ENCODE measurements around the gene DSCAML1.

The DSCAML1 gene

DNA sequence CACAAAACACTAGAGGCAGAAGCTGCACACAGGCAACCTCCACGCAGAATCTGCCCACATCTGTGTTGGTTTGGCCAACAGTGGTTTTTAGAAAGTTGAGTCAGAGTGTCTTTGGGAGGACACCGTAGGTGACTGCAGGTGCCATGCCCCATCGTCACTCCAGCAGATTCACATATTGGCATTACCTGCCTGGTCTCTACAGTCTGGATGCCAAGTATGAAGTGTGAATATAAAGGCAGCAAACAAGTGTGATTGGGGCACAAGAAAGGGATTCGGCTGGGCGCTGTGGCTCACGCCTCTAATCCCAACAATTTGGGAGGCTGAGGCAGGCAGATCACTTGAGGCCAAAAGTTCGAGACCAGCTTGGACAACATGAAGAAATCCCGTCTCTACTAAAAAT lies 38.6 kb upstream of the DSCAML1 start:
- H3K4me3 Mint-ChIP-seq = no peak overlapping the region
- no peaks in the 10 kb centered on the region for H3K27me3 Mint-ChIP-seq
- no peaks in the 10 kb centered on the region for H3K9me3 Mint-ChIP-seq
- no peak overlapping the region for H3K27ac Mint-ChIP-seq
- H3K36me3 Mint-ChIP-seq = no peaks in the 10 kb centered on the region
- peaks cover 14% of the 10 kb centered on the region for H3K4me1 Mint-ChIP-seq

DNA sequence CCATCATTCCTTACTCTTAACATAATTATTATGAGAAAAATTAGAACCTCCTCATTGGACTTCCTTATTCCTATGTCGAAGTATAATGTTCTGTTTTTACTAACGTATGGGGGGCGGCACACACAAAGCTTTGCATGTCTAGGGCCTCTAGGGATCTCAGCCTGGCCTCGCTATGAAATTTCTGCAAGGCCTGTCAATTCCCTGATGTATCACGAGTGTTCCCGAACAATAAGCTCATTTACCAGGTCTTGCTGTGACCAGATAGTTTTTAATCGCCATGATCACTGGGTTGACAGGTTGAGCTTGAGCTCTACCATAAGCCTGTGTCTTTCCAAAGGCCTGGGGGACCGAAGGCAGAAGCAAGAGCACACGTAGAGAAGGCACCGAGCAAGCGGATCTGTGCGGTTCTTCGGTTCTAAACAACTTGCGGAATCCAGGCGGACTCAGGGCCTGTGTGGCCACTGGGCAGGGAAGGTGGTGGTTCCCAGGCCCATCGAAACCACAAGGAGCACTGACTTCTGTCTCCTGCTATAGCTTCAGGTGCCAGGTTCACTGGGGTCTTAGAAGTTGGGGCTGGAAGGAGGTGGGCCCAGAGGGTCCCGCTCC lies 37.9 kb upstream of the DSCAML1 start:
- Mint-ChIP-seq H3K36me3 (no peaks in the 10 kb centered on the region), H3K27ac (no peak overlapping the region), H3K4me3 (no peak overlapping the region), H3K9me3 (no peaks in the 10 kb centered on the region), H3K4me1 (peaks cover 20% of the 10 kb centered on the region), H3K27me3 (no peaks in the 10 kb centered on the region)

DNA sequence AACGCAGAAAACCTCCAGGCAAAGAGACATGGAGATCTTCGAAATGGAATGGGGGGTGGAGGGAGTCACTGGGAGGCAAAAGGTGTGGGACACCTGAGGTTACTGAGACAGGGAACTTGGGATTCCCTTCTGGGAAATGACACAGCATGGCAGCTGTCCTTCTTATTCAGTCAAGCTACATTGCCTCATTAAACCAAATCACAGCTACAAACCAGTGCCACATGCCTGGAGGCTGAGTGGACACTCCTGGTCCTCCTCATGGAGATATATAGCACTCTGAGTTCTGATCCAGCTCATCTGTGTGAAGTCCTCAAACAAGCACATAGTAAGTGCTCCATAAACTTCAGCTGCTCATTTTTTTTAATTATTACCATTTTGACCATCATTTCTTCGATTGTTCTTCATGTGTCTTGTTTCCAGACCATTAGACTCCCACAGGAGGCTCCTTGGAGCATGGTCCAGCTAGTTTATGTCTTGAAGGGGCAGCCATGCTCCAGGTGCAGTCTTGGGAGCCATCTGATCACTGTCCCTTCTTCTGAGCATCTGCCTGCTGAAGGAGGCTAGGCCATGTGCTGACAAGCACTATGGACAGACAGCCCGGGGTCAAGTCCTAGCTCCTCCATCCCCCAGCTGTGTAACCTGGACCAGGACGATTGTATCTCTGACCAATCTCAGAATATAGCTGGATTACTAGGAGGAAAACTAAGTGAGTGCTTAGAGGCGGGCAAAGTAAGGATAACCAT lies 37.2 kb upstream of the DSCAML1 start:
- H3K36me3 Mint-ChIP-seq = no peaks in the 10 kb centered on the region
- no peak overlapping the region for H3K4me3 Mint-ChIP-seq
- H3K4me1 Mint-ChIP-seq = peaks cover 26% of the 10 kb centered on the region
- no peaks in the 10 kb centered on the region for H3K9me3 Mint-ChIP-seq
- H3K27ac Mint-ChIP-seq = no peak overlapping the region
- no peaks in the 10 kb centered on the region for H3K27me3 Mint-ChIP-seq

DNA sequence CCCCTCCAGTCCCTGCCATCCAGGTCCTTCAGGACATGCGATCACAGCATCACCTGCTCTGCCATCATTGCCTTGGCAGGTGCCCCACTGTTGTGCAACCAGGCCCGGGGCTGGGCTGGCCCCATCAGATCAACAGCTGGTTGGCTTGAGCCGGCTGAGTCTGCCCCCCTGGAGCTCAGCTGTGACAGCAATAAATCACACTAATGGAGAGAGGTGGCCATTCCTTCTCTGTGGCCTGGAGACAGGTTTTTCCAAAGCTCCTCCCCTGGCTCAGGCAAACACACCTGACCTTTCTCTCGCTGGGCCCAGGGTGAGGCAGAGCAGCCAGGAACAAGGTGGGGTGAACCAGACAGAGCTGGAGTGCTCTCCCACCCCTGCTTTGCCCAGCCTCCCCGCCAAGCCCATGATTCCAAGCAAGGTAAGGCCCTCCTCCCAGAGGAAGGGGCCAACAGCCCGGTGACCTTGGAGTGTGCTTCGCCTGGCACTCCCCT lies 36.4 kb upstream of the DSCAML1 start:
- Mint-ChIP-seq H3K36me3 (no peaks in the 10 kb centered on the region), H3K4me3 (no peak overlapping the region), H3K27ac (no peak overlapping the region), H3K27me3 (no peaks in the 10 kb centered on the region), H3K9me3 (no peaks in the 10 kb centered on the region), H3K4me1 (peaks cover 32% of the 10 kb centered on the region)

DNA sequence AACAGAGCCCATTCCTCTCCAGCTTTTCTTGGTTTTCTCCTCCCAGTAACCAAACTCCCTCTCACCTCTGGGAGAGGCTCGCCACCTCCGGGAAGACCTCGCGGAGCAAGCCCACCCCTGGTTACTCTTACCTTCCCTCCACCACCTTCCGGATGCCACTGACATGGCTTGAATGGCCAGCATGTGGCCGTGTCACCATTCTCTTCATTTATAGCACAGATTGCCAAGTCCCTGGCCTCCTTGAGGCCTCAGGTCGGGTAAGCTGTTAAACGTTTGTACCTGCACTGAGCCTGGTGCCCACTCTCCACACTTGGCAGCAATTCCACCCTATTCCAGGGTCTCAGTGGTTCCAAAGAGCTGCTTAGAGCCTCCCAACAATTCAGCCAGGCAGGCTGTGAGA lies 35.5 kb upstream of the DSCAML1 start:
- Mint-ChIP-seq H3K27ac (no peak overlapping the region), H3K9me3 (no peaks in the 10 kb centered on the region), H3K4me3 (no peak overlapping the region), H3K36me3 (no peaks in the 10 kb centered on the region), H3K4me1 (peaks cover 42% of the 10 kb centered on the region), H3K27me3 (no peaks in the 10 kb centered on the region)

DNA sequence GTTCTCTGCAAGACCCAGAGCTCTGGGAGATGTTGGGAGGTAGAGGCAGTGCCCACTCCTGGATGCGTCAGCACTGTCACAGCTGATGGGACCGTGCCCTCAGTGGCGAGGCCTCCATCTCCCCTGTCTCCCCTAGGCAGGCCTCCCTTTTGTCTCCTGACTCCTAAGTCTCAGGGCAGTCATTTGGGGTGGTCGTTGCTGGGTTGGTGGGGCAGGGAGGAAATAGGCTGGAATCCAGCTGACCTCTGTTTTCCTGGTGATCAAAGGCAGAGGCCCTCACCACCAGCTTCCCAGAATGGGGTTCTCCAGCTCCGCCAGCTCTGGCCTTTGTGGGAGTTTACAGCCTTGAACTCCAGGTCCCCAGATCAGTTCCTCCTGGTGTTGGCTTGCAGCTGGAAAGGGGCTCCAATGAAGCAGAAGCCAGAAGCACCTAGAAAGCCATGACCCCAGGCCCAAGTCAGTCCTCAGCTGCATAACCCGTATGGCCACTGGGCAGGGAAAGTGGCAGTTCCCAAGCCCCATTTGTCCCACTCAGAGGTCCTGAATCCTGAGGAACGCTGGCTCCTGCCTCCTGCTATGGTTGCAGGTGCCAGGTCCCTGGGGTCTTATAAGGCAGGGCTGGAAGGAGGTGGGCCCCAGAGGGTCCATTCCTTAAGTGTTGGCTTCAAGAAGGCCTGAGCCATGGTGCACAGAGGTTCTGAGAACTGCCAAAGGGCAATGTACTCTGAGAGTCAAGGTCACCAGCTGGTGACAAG lies 34.8 kb upstream of the DSCAML1 start:
- no peaks in the 10 kb centered on the region for H3K27me3 Mint-ChIP-seq
- H3K4me1 Mint-ChIP-seq = peaks cover 49% of the 10 kb centered on the region
- H3K4me3 Mint-ChIP-seq = no peak overlapping the region
- no peaks in the 10 kb centered on the region for H3K9me3 Mint-ChIP-seq
- no peak overlapping the region for H3K27ac Mint-ChIP-seq
- no peaks in the 10 kb centered on the region for H3K36me3 Mint-ChIP-seq

DNA sequence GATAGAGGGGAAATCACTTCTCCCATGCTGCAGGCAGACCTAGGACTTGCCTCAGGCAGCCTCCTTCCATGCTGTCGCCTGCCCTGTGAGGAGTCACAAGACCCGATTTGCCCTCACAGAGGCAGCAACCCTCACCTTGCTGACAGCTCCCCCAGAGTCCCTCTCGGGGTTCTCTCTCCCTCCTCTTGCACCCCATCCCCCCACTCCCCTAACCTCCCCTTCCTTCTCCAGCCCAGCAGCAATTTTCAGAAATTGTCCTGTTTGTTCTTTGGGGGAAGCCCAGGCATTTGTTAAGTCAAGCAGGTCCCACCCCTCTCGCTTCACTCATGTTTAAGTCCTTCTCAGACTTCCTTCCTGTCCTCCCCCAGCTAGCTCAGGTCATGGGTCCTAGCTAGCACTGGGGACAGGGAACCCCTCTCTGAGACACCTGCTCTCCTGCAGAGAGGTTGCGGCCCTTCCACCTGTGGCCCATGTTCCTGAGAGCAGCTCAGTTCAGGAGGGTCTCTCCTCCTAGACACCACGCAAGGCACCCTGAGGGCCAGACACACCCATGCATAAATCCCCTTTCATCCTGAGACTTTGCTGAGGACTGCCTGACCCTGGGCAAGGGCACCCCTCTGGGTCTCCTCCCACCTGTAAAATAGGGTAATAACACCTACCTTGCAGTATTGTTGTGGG lies 33.8 kb upstream of the DSCAML1 start:
- H3K4me1 Mint-ChIP-seq = peaks cover 52% of the 10 kb centered on the region
- H3K27me3 Mint-ChIP-seq = no peaks in the 10 kb centered on the region
- H3K9me3 Mint-ChIP-seq = no peaks in the 10 kb centered on the region

DNA sequence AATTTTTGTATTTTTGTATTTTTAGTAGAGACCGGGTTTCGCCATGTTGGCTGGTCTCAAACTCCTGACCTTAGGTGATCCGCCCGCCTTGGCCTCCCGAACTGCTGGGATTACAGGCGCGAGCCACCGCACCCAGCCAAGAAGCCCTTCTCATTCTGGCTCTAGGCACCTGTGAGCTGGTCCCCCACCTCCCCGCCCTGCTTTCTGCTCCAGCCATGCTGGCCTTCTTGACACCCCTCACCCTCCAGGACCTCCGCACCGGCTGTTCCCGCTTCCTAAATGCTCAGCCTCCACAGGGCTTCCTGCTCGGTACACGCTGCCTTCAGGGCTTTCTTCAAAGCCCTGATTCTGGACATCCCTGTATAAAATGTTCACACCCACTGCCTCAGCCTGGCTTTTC lies 33.1 kb upstream of the DSCAML1 start:
- Mint-ChIP-seq H3K9me3 (no peaks in the 10 kb centered on the region), H3K36me3 (no peaks in the 10 kb centered on the region), H3K27ac (no peak overlapping the region), H3K4me3 (peak overlapping the region; percentile 36), H3K4me1 (peaks cover 57% of the 10 kb centered on the region), H3K27me3 (no peaks in the 10 kb centered on the region)

More for the DNA sequence above, 33.8 kb upstream of the DSCAML1 start:
- peak overlapping the region; percentile 36 for H3K4me3 Mint-ChIP-seq
- H3K27ac Mint-ChIP-seq = peak overlapping the region; percentile 19
- no peaks in the 10 kb centered on the region for H3K36me3 Mint-ChIP-seq

DNA sequence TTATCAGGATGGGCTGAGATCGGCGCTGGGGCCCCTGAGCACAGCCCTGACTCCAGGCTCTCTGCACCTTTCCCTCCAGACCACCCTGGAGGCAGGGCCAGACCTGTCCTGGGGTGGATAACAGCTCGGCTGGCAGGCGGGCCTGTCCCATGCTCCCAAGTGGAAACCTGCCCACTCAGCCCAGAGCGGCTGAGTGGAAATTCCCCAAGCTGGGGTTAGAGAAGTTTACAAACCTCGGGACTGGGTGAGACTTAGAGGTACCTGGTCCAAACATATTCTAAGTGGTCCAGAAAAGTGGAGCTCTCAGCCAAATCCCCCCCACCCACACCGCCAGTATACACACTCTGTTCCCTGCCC lies 32.3 kb upstream of the DSCAML1 start:
- Mint-ChIP-seq H3K9me3 (no peaks in the 10 kb centered on the region), H3K27ac (no peak overlapping the region), H3K27me3 (no peaks in the 10 kb centered on the region), H3K4me1 (peaks cover 62% of the 10 kb centered on the region), H3K36me3 (no peaks in the 10 kb centered on the region), H3K4me3 (no peak overlapping the region)

DNA sequence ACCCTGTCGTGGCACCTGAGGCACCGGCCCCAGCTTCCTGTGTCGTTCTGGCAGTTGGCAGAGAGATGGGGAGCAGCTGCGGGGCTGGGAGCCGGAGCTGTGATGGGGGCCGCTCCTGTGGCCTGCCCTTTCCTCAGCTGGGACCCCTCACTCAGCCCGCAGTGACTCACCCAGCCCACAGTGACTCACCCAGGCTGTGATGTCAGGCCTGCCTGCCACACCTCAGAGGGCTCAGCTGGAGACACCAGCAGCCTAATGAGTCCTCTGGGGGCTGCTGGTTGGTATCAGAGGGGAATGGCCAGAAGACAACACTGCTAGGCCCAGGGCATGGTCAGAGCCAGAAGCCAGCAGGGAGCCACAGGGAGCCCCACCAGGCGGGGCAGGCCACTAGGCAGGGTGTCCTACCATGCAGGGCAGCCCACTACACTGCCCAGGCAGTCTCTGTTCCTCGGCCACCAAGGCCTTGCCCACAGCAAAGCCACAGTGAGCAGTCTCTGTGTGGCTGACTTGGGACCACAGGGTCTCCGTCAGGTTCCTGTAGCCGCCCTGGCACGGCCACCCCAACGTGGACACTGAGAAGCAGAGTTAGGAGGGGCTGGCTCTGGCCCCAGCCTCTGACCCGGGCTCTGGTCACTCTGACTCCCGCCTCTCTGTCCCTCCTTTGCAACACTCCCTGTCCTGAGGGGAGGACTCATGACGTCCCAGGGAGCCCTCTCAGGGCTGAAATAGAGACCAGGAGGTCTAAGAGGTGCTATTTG lies 31.8 kb upstream of the DSCAML1 start:
- Mint-ChIP-seq H3K27ac (peak overlapping the region; percentile 23), H3K4me3 (peak overlapping the region; percentile 42), H3K27me3 (no peaks in the 10 kb centered on the region), H3K36me3 (no peaks in the 10 kb centered on the region), H3K4me1 (peaks cover 68% of the 10 kb centered on the region), H3K9me3 (no peaks in the 10 kb centered on the region)

DNA sequence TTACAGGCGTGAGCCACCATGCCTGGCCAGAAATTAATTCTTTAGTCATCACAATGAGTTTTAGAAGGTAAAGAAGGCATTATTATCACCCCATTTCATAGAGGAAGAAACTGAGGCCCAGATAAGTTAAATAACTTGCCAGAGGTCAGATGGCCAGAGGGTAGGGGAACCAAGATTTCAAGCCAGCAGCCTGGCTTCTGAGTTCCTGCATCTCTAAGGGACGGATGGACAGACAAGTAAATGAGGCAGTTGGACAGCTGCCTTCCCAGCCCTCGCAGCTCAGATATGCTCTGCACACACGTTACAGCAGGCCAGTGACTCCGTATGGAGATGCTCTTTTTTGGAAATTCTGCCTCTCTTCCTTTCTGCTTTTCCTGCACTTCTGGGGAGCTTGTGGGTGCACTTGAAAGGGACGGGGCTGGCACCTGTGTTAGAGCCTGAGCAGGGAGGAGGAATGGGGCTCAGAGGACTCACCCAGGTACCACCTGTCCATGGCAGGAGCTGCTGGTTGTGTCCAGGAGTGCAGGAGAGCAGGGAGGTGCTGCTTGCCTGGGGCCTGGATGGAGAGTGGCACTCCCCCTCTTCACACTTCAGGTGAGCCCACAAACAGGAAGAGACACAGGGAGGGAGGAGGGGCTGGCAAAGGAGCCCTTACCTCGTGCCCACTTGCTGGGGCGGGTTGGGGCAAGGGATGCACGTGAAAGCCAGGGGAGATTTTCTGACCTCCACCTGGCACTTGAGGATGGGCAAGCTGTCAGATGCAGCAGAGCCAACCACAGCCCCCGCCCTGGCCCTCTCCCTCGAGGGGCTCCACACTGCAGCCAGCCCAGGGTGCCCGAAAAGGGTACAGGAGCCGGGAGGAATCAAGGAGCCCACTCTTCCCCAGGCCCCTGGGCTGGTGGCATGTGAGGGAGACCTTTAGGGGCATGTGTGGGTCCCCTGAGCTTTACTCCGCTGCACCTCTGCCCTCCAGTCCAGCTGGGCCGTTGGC lies 30.8 kb upstream of the DSCAML1 start:
- Mint-ChIP-seq H3K9me3 (no peaks in the 10 kb centered on the region), H3K4me3 (peak overlapping the region; percentile 59), H3K4me1 (peaks cover 78% of the 10 kb centered on the region), H3K27me3 (no peaks in the 10 kb centered on the region), H3K27ac (peak overlapping the region; percentile 12), H3K36me3 (no peaks in the 10 kb centered on the region)

DNA sequence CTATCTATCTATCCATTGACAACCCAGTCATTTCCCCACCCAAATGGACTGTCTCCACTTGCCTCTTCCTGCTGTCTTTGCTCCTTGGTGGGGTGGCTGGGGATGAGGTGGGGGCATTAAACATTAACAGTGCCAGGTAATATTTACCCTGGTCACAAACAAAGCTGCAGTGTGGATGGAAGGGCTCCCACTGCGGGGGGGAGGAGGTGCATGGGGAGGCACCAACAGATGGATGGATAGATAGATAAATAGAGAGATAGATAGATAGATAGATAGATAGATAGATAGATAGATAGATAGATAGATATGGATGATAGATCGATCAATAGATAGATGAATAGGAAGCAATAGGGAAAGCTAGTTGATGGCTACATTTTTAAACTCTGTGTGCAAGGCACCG lies 29.8 kb upstream of the DSCAML1 start:
- Mint-ChIP-seq H3K27me3 (no peaks in the 10 kb centered on the region), H3K4me3 (no peak overlapping the region), H3K27ac (no peak overlapping the region), H3K9me3 (no peaks in the 10 kb centered on the region), H3K36me3 (no peaks in the 10 kb centered on the region), H3K4me1 (peaks cover 80% of the 10 kb centered on the region)

DNA sequence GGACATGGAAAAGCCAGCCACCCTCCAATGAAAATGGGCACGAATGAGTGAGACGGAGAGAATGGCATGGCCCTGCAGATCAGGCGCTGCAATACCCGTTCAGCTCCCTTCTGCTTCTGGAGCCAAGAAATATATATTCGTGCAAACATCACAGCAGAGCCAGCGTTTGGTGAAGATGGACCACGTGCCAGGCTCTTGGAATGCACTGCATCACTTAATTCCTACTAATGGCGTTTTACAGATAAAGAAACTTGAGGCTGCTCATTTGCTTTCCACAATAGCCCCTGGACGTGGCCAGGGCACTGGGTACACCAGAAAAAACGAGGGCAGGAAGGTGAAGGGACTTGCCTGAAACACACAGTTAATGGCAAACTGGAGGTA lies 29.2 kb upstream of the DSCAML1 start:
- no peaks in the 10 kb centered on the region for H3K36me3 Mint-ChIP-seq
- no peaks in the 10 kb centered on the region for H3K27me3 Mint-ChIP-seq
- H3K4me3 Mint-ChIP-seq = no peak overlapping the region
- H3K9me3 Mint-ChIP-seq = no peaks in the 10 kb centered on the region
- H3K27ac Mint-ChIP-seq = no peak overlapping the region
- peaks cover 79% of the 10 kb centered on the region for H3K4me1 Mint-ChIP-seq

DNA sequence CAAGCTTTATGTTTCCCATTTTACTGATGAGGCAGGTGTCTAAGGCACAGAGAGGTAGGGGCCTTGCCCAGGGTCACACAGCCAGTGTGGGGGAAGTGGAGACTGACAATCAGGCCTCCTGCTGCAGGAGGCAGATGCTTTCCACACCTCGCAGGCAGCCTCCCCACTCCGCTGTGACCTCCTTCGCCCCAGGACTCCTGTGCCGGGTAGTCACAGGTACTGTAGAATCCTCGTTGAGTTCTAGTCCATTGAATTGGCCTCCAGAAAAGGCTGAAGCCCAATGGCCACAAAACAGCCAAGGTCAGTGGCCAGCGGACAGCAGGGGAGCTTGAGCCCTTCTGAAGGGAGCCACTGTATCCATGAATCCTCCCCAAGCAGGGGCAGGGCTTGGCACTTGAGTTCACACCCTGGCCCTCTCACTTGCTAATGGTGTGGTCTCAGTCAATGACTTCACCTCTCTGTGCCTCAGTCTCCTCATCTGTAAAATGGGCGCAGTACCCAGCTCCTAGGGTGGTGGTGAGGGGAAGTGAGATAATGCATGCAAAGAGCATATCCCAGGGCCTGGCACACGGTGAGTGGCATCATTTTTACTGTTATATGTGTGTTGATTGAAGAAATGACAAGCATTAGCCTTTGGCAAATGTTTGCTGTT lies 28.6 kb upstream of the DSCAML1 start:
- Mint-ChIP-seq H3K36me3 (no peaks in the 10 kb centered on the region), H3K27ac (no peak overlapping the region), H3K4me1 (peaks cover 74% of the 10 kb centered on the region), H3K27me3 (no peaks in the 10 kb centered on the region), H3K4me3 (no peak overlapping the region), H3K9me3 (no peaks in the 10 kb centered on the region)

Measured in activated naive CD4-positive, alpha-beta T cell treated with anti-CD3 and anti-CD28 coated beads, Interleukin-2, amount 50 U/mL, for 24 hours (primary cell).